ENCODE measurements around the gene RPS24. TPM values are rescaled to one million over a fixed set of nuclear protein-coding genes. Genes with fewer than 3 reads are reported as not detected.
A peak's percentile ranks its signal among the peaks of the same experiment; 100 is the strongest.

The RPS24 gene
- total and polyA plus RNA-seq, 10 of the 15 experiments (the other 5 are each of a cell fraction or from before 2014, with no cell fraction given): 1,343 to 7,285 (median 2,230) TPM

GRCh38 chr10:78045237-78045636 is 11.6 kb downstream of the RPS24 start (continued):
- no peak for TF ChIP-seq HSF1 (IDR thresholded peaks at IDR 0.05; ENCODE audit: low read depth, low read length)
- TF ChIP-seq POLR2AphosphoS2 (IDR thresholded peaks at IDR 0.05; ENCODE audit: low read depth, low read length): no peak
- TF ChIP-seq TCF7 (IDR thresholded peaks at IDR 0.05; ENCODE audit: borderline replicate concordance): no peak
- peak; percentile 68 for TF ChIP-seq NR2F1 (conservative IDR thresholded peaks at IDR 0.05)
- TF ChIP-seq MYB (IDR thresholded peaks at IDR 0.05; ENCODE audit: borderline replicate concordance, low read depth, low read length): no peak
- TF ChIP-seq, protein P1, sequence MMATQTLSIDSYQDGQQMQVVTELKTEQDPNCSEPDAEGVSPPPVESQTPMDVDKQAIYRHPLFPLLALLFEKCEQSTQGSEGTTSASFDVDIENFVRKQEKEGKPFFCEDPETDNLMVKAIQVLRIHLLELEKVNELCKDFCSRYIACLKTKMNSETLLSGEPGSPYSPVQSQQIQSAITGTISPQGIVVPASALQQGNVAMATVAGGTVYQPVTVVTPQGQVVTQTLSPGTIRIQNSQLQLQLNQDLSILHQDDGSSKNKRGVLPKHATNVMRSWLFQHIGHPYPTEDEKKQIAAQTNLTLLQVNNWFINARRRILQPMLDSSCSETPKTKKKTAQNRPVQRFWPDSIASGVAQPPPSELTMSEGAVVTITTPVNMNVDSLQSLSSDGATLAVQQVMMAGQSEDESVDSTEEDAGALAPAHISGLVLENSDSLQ (IDR thresholded peaks at IDR 0.05): no peak
- TF ChIP-seq, protein P2, sequence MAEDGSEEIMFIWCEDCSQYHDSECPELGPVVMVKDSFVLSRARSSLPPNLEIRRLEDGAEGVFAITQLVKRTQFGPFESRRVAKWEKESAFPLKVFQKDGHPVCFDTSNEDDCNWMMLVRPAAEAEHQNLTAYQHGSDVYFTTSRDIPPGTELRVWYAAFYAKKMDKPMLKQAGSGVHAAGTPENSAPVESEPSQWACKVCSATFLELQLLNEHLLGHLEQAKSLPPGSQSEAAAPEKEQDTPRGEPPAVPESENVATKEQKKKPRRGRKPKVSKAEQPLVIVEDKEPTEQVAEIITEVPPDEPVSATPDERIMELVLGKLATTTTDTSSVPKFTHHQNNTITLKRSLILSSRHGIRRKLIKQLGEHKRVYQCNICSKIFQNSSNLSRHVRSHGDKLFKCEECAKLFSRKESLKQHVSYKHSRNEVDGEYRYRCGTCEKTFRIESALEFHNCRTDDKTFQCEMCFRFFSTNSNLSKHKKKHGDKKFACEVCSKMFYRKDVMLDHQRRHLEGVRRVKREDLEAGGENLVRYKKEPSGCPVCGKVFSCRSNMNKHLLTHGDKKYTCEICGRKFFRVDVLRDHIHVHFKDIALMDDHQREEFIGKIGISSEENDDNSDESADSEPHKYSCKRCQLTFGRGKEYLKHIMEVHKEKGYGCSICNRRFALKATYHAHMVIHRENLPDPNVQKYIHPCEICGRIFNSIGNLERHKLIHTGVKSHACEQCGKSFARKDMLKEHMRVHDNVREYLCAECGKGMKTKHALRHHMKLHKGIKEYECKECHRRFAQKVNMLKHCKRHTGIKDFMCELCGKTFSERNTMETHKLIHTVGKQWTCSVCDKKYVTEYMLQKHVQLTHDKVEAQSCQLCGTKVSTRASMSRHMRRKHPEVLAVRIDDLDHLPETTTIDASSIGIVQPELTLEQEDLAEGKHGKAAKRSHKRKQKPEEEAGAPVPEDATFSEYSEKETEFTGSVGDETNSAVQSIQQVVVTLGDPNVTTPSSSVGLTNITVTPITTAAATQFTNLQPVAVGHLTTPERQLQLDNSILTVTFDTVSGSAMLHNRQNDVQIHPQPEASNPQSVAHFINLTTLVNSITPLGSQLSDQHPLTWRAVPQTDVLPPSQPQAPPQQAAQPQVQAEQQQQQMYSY (CRISPR knock-in tag; IDR thresholded peaks at IDR 0.05): no peak
- TF ChIP-seq EGR1 (IDR thresholded peaks at IDR 0.05; ENCODE audit: borderline replicate concordance in 1 of 2, low read depth in 2 of 2, low read length in 2 of 2): no peak
- TF ChIP-seq STAT3 (IDR thresholded peaks at IDR 0.05; ENCODE audit: low read depth, low read length): no peak
- no peak for TF ChIP-seq MEF2B (IDR thresholded peaks at IDR 0.05; ENCODE audit: partially characterized antibody, poor library complexity, severe bottlenecking)
- no peak for TF ChIP-seq FOS (IDR thresholded peaks at IDR 0.05; ENCODE audit: borderline replicate concordance, extremely low read depth, insufficient read length)

All from GM12878 (cell line).